GM18502 (cell line): ENCODE data around the gene CABCOCO1.
A peak's percentile ranks its signal among the peaks of the same experiment; 100 is the strongest.

Source experiments
- ATAC-seq: cut with Tn5 transposase; IDR thresholded peaks from one replicate; pipeline ENCODE4 v1.9.1; 2021; ENCODE audit warnings: mild to moderate bottlenecking; ENCODE audit not compliant: unreplicated experiment, poor library complexity

The CABCOCO1 gene

GRCh38 chr10:61779950-61780659, 117.4 kb downstream of the CABCOCO1 start:
- no peak for ATAC-seq

DNA sequence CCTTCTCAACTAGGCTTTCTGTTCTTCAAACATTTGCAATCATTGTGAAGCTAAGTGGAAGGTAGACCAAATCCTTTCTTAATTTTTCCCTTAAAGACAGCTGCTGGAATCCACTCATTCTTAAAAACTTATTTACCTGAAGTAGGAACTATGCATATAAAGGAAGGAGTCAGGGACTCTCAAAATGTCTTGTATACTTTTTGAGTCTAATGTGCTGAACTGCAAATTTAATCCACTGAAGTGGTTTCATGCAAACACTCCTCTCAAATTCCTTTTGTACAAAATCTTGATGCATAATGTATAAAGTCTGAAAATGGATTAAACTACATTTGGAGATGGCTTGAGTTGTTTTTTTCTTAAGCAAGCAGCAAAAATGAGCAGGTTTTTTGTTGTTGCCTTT, 118.0 kb downstream of the CABCOCO1 start:
- ATAC-seq: no peak

DNA sequence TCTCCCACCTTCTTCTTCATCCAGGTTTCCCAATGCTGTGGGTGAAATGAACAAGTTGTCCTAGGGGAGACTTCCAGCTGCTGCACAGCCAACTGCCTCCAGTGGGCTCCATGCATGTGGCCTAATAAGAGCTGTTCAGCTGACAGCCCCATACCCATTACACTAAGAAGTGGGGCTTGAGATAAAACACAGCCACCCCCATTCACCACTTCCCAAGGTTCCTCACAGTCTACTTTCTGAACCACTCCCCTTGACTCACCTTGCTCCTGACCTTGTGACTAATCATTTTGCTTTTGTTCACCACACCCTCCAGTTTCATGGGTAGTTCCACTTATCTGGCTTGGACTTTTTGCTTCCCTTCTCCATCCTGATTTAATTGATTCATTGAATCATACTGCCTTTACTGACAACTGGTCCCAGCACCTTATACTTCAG, 119.3 kb downstream of the CABCOCO1 start:
- no peak for ATAC-seq

- no peak for ATAC-seq
Measured at GRCh38 chr10:61784354-61785133, 121.8 kb downstream of the CABCOCO1 start.

DNA sequence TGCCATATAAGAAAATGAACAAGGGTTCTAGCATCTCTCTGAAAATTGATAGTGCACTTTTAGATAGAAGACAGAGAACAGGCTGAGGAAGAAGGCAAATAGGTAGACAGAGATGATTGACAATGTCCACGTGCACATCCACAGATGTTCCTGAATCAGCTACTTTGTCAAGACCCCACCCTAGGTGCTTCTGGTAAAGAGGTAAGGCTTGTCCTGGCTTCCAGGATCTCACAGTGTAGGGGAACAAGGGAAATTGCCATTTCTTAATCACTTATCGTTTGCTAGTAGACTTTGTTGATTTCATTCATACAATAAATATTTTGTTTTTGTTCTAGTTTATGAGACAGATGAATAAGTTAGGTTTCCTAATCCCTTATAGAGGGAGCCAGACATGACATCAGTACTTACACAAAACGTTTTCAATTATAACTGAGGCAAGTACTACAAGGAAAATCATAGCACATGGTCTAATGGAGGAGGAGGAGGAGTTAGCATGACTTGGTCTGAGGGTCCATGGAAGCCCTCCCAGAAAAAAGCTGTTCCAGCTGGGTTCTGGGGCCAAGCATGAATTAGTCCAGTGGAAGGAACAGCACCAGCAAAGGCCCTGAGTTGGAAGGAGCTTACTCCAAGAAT, 122.9 kb downstream of the CABCOCO1 start:
- ATAC-seq: no peak

GRCh38 chr10:61786728-61787127, 124.0 kb downstream of the CABCOCO1 start:
- ATAC-seq: peak; percentile 99

- no peak for ATAC-seq
Measured at GRCh38 chr10:61787170-61787569, 124.4 kb downstream of the CABCOCO1 start.

GRCh38 chr10:61789031-61789430, 126.3 kb downstream of the CABCOCO1 start:
- ATAC-seq: no peak

GRCh38 chr10:61791216-61791615, 128.5 kb downstream of the CABCOCO1 start:
- ATAC-seq: no peak

- ATAC-seq: no peak
Measured at GRCh38 chr10:61792097-61792716, 129.5 kb downstream of the CABCOCO1 start.

DNA sequence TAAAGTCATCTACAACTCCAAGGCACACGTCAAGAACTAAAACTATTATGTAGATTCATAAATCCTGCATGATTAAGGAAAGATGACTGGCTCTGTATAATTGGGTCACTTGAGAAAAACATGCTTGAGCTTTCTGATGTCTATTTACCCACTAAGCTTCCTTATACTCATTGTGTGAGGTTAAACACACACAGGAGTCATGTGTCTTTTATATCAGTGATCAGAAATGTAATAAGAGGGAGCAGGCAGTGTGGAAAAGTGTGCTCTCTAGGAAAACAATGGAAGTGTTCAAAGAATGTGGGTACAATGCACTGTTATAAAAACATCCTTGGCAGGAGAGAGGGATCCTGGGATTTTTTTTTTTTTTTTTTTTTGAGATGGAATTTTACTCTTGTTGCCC, 130.2 kb downstream of the CABCOCO1 start:
- no peak for ATAC-seq

- ATAC-seq: no peak
Measured at GRCh38 chr10:61793760-61794703, 131.3 kb downstream of the CABCOCO1 start.

DNA sequence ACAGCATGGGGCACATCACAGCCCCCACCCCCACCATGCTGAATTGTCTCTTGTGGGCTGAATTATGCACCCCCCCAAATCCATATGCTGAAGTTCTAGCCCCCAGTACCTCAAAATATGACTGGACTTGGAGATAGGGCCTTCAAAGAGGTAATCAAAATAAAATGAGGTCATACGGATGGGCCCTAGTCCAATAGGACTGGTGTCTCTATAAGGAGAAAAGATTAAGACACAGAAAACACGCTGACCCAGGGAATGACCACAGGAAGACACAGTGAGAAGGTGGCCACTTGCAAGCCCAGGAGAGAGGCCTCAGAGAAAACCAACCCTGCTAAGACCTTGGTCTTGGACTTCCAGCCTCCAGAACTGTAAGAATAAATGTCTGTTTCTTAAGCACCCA, 132.4 kb downstream of the CABCOCO1 start:
- ATAC-seq: peak; percentile 7

DNA sequence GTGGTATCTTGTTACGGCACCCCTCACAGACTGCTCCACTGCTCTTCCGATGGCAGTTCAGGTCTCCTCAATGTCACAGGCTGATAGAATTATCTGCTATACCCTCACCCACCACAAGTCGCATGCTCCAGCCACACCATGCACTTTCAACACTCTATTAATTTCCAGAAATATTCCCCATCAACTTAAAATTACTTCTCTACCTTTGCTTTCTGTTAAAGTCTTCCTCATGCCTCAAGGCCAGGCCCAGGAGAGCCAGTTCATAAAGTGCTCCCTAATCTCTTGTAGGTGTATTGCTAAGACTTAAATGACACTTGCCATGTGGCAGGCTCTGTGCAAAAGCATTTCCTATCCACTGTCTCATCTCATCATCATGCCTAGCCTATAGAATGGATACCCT, 132.8 kb downstream of the CABCOCO1 start:
- peak; percentile 78 for ATAC-seq

DNA sequence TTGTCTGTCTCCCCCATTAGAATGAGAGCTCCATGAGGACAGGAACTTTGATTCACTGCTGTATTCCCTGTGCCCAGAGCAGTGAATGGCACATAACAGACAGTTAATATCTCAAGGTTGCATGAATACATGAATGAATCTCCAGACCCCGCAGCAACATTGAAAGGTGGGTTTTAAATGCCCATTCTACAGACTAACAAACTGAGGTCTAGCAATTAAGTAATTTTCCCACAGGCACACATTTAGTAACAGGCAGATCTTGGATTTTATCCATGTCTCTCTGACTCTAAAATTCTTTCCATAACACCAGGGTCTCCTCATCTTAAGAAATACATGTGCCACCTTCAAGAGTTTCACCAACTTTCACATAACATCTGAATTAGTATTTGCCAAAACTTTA, 134.1 kb downstream of the CABCOCO1 start:
- ATAC-seq: no peak

DNA sequence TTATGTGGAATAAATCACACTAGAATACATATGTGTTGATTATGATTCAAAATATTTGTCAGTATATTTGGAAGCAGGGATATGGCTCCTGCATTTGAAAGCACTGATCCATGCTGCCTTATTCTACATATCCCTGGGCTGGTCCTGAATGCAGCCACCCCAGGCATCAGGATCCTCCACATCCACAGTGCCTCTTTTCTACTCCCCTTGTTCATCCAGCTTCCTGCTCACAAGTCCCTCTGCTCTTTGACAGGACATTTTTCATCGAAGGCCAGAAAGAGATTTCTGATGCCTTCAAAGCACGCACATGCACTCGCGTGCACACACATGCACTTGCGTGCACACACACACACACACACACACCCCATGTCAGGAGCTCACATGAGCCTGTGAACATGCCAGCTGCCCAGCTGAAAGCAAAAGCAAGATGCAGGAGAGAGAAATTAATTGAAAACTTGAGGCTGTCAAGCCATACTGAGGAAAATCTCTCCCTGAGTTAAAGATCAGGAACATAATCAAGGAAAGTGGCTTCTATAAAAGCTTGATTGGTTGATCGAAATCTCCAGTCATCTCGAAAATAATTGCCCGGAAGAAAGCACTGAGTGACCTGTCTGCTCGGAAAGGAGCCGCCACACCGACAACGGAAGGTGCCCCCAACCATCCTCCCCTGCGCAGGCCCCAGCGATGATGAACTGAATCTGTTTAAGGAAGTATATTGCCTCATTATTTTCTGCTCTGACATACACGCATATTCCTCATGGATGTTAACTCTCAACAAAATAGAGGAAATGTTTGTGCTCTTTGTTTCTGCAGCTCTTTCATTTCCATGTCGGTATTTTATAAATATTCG, 134.8 kb downstream of the CABCOCO1 start:
- no peak for ATAC-seq

DNA sequence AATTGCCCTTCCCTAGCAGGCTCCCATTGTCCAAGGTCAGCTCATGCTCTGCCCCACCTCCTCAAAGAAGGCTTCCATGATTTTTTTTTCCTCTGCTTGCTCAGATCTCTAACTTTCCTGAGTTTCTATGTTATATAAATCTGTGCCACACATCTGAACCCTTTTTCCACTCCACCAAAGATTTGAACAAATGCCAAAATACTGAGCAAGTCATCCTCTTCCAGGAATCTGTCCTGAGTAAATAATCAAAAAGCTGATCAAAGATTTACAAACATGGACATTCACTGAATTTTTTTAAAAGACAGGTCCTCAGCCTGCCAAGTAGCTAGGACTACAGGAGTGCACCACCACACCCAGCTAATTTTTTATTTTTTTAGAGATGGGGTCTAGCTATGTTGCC, 136.0 kb downstream of the CABCOCO1 start:
- ATAC-seq: no peak

GRCh38 chr10:61801484-61801883, 138.8 kb downstream of the CABCOCO1 start:
- ATAC-seq: no peak

DNA sequence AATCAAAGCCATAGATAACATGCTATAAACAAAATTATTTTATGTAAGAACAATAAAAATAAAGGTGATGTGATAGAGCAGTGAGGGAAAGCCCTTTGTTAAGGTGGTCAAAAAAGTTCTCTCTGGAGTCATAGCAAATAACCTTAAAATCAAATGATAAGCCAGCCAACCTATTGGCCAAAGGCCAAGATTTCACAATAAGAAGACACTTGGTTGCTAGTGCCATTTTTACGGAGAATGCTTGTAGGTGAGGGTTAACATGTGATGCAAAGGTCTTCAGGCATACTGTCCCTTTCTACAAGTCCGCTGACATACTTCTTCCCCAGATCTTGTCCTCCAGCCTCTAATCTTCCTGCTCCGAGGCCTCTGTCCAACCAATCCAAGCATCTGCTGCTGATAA, 140.5 kb downstream of the CABCOCO1 start:
- no peak for ATAC-seq
